Putamen (tissue), 1 donor: ENCODE measurements around the gene PECR.

Source experiments
- DNase-seq: peaks from one replicate; pipeline ENCODE4 v3.0.0-alpha.2; 2016; ENCODE audit warnings: low spot score

The PECR gene

DNA sequence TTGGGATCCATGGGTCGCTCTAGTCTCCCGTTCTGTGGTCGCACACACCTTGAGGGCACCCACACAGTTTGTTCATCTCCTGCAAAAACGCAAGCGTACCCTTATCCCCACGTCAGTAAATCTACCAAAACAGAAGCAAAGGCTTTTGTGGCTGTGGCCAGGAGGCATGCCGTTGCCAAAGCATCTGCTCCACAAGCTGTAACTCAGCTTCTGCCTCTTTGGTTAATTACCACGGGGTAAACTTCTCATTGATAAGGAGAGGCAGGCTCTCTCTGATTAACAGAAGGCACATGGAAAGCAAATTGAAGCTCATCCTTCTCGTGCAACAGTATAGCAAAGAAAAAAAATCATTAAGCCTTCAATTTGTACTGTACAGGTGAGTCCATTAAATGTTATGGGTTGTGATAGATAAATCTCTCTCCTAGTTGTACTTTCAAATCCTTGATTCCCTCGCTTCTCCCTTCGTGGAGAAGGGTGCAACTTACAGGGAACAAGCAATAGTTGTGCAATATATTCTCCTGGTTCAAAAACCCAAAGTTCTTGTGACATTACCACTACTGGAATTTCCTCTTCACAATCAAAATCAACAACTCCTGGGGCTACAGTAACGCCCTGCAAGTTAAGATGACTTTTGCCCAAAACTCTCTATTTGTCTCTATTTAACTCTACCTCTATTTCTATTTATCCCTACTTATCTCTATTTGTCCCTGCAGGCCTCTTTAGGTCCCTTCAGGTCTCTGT lies 10.3 kb downstream of the PECR start:
- DNase-seq, result no peak

- no peak for DNase-seq
Observed at GRCh38 chr2:216070195-216070594, 11.4 kb downstream of the PECR start.

DNA sequence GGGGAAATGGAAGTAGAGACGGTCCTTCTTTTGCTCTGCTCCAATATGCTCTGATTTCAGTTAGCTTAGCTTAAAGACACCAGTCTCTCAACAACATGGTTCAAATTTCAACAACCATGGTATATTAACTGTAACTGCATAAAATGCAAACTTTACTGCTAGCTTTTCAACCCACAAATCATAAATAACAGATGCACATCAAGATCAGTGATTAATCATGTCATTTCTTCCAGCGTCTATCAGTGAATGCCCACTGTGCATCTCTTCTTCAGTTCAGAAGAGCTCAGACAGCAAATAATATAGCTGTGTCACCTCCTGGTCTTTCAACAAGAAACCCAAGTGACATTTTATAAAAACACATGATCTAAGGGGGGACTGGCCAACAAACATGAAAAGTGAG lies 12.6 kb downstream of the PECR start:
- DNase-seq, result no peak

DNA sequence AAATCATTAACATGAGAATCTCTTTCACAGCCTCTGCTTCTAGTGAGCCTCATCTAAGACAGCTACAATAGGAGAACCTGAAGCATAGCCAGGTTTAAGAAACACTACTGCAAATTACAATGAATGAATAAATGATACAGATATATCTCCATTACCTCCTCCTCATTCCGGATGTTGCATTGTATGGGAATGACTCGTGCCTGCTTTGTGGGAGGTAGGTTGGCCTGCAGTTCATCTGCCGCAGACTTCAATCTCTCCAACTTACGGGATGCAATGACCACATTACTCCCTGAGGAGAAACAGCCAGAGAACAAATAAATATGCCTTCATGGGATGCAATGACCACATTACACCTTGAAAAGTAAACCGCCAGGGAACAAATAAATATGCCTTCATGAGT lies 15.4 kb downstream of the PECR start:
- DNase-seq, result no peak

GRCh38 chr2:216064665-216065064 lies 16.9 kb downstream of the PECR start:
- no peak for DNase-seq

DNA sequence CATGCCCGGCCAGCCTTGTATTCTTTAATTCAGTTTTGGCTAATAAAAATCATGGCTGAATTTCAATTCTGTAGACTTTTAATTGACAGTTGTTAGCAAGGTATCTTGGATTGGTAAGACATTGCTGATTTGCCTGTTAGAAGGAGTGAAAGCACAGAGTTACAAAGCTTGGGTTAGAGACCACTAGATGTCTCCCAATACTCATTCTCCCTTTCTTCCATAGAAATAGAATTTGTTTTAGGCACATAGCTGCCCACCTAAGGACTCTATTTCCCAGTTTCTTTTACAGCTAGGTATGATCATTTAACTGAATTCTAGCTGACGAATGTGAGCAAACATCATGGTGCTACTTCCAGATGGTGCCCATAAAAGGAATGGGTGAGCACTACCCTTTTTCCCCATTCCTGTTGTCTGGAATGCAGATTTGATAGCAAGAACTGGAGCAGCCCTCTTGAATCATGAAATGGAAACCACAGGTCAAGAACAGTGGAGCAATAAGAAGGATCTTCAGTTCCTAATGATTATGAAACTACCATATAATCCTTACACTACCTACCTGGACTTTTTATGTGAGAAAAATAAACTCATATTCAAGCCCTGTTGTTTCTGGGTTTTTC lies 17.5 kb downstream of the PECR start:
- no peak for DNase-seq

DNA sequence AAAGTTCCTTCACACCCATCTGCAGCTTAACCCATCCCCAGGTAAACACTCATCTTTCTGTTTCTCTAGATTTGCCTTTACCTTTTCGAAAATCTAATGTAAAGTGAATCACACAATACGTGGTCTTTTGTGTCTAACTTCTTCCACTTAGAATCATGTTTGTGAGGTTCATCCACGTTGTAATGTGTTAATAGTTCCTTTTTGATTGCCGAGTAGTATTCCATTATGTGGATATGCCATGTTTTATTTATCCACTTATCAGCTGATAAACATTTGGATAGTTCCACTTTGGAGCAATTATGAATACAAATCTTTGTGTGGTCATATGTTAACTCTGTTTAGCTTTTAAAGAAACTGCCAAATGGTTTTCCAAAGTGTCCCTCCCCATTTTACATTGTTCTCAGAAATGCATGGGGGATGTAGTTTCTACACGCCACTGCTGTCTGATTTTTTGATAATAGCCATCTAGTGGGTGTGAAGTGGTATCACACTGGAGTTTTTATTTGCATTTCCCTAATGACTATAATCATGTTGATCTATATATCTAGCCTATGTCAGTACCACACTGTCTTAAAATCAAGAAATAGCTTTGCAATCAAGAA lies 22.3 kb downstream of the PECR start:
- no peak for DNase-seq

DNA sequence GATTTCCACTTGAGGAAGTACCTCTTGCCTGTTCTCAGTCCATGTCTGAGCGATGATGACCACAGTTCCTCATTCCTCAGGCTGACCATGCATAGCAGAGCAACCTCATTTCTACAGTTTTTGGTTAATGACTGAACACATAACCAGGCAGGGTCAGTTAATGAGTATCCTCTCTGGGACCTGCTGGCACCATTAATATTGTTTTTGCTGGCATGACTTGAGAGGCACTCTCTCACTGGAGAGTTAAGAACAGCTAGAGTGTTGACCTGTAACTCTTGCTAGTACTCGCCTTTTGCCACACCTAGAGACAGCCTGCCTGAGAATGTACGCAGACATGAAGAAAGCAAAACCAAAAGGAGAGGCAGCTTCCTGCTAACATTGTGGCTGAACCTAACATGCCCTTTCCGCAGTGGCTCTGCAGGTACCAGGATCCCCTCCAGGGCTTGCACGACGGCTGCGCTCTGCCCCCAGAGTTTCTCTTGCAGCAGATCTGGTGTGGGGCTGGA lies 23.9 kb downstream of the PECR start:
- DNase-seq, result peak; percentile 10

DNA sequence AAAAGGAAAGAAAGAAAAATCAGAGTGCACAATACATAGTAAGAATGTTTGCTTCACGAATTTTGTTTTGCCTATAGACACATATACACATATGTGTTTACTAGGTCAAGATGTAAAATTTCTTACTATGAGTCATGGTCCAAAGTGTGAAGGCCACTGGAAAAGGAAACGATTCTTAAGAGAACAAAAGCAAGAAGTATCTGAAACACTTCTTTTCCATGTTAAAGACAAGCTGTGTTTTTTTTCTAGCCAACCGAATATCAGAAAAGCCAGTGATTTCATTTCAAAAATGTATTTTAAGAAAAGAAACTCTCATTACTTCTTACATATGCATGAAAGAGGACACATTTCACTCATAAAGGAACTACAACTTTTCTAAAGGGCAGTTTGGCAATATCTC lies 24.9 kb downstream of the PECR start:
- DNase-seq, result no peak

DNA sequence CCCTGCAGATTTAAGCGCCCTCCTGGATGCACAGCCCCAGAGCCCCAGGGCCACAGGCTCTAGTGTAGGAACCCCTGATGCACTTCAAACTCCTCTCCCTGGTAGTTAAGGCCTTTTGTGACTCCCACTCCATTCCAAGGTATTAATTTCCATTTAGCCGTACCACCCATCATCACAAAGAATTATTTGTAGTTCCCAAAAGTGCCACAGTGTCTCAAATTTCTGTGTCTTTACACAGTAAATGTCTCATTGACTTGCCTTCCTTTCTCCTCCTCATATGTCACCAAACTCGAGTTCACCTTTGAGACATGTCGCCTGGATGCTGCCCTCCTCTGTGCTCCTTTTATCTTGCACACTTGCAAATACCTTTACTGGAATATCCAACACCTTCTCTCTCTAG lies 25.9 kb downstream of the PECR start:
- no peak for DNase-seq

DNA sequence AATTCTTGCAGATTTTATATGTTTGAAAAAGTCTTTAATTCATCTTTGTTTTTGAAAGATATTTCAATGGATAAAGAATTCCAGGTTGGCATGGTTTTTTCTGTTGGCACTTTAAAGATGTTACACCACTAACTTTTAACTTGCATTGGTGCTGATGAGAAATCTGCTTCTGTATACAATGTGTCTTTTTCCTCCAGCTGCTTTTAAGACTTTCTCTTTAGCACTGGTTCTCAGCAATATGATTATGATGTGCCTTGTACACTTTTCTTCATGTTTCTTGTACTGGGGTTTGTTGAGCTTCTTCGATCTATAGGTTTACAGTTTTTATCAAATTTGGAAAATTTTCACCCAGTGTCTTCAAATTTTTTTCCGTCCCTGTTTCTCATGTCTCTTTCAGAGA lies 29.2 kb downstream of the PECR start:
- DNase-seq, result no peak

DNA sequence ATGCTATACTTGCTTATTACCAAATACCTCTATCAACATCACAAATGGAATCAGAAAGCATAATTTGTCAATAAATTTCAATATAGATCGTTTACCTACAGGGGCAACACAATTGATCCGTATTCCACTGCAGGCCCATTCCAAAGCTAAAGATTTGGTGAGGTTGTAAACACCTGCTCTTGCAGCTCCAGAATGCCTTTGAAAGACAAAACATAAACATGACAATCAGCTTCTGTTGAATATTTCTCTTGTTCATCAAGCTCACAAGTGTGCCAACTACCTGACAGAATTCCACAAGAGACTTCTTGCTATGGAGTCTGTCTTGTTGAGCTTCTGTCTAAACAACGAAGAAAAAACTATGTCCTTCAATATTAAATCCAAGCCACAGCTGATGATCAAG lies 30.3 kb downstream of the PECR start:
- no peak for DNase-seq

GRCh38 chr2:216049452-216049851 lies 32.2 kb downstream of the PECR start:
- DNase-seq, result no peak

- no peak for DNase-seq
Observed at GRCh38 chr2:216047397-216047796, 34.2 kb downstream of the PECR start.

GRCh38 chr2:216044883-216045486 lies 36.6 kb downstream of the PECR start:
- no peak for DNase-seq

DNA sequence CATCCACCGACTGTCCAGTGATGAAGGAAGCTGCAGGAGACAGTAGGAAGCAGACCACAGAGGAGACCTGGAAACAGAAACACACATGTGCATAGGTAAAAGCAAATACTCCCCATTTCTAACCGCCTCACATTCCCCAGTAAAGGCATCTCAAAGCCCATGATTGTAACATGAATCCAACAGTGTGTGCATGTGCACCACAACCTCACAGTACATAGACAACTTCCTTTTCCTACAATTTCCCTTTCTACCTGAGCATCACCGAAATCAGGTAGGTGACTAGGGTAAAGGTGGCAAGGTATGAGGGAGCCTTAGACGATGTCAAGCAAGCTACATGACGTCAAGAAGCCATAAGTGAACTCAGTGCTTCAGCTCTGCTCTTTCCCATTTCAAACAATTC lies 37.7 kb downstream of the PECR start:
- no peak for DNase-seq

- no peak for DNase-seq
Observed at GRCh38 chr2:216041438-216041837, 40.2 kb downstream of the PECR start.

- DNase-seq, result no peak
Observed at GRCh38 chr2:216039918-216040317, 41.7 kb downstream of the PECR start.

GRCh38 chr2:216034065-216034464 lies 47.5 kb downstream of the PECR start:
- DNase-seq, result peak; percentile 56

DNA sequence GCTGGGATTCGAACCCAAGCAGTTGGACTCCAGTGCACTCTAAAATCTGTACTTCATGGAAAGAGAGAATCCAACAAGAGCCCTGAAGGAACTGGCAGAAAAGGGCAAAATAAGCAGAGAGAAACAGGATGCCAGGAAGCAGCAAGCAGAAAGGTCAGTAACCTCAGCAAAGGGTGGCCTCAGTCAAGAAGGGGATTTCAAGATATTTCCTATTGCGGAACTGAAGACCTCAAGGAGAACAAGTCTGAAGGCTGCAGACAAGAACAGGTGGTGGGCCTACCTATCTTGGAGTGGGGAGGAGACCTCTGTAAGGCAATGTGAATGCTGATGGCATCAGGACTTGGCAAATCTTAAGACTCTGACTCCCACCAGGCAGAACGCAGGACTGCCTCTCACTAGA lies 48.2 kb downstream of the PECR start:
- no peak for DNase-seq

DNA sequence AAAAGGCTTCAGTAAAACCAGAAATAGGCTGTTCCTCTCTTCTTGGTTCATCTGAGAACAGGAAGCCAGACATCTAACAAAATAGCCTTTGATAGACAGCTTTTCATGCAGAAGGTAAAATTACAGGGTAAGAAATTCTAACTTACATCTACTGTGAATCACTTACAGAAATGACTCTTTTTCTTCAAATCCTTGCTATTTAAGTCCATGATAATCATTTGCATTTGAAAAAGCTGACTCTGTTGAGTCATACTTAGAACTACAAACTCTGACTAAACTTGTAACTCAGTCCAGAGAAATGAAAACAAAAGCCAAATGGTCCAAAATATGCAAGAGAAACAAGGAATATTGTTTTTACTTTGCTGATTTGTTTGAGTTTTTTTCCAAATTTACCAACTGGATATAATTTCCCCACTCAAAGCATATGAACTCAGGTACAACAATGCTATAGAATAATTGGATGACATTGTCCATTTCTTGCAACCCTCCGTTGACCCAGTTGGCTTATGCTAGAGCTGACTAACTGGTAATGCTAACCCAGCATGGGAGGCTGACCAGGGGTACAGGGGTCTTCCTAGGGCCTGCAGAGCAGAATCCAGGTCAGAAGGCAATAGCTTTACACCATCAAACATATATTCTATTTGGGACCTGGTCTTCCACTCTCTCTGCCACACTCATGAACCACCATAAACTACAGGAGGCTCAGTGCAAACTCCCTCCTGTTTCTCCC lies 49.5 kb downstream of the PECR start:
- peak; percentile 31 for DNase-seq

GRCh38 chr2:216030216-216030615 lies 51.4 kb downstream of the PECR start:
- no peak for DNase-seq
